SH-SY5Y (cell line): Measurements from ENCODE around the gene RAB30.

Source experiments
- GATA2 ChIP-seq: IDR thresholded peaks from 2 replicates; pipeline ENCODE4 v1.6.1; 2011; ENCODE audit warnings: mild to moderate bottlenecking, low read depth, low read length
- GATA3 ChIP-seq: IDR thresholded peaks from 2 replicates; pipeline ENCODE4 v1.6.1; 2011; ENCODE audit warnings: low read depth, mild to moderate bottlenecking, low read length, moderate library complexity

RAB30 gene

GRCh38 chr11:83035070-83035854 is 36.4 kb downstream of the RAB30 start:
- TF ChIP-seq GATA2 (no peak), GATA3 (no peak)

- TF ChIP-seq GATA2 = no peak
- no peak for TF ChIP-seq GATA3
Measured at GRCh38 chr11:83034673-83035014, 37.1 kb downstream of the RAB30 start.

GRCh38 chr11:83033972-83034672 is 37.6 kb downstream of the RAB30 start:
- TF ChIP-seq GATA2 (no peak), GATA3 (no peak)

- TF ChIP-seq GATA2 = no peak
- TF ChIP-seq GATA3 = no peak
Measured at GRCh38 chr11:83033371-83033770, 38.3 kb downstream of the RAB30 start.

GRCh38 chr11:83031127-83031526 is 40.6 kb downstream of the RAB30 start:
- TF ChIP-seq GATA2 (no peak), GATA3 (no peak)

GRCh38 chr11:83027794-83028193 is 43.9 kb downstream of the RAB30 start:
- TF ChIP-seq GATA2 (no peak), GATA3 (no peak)

GRCh38 chr11:83027289-83027688 is 44.4 kb downstream of the RAB30 start:
- TF ChIP-seq GATA3 = no peak
- no peak for TF ChIP-seq GATA2

GRCh38 chr11:83026229-83026628 is 45.5 kb downstream of the RAB30 start:
- no peak for TF ChIP-seq GATA3
- no peak for TF ChIP-seq GATA2

- TF ChIP-seq GATA3 (no peak), GATA2 (no peak)
Measured at GRCh38 chr11:83025267-83025704, 46.4 kb downstream of the RAB30 start.

GRCh38 chr11:83024270-83024854 is 47.3 kb downstream of the RAB30 start:
- no peak for TF ChIP-seq GATA2
- TF ChIP-seq GATA3 = no peak

- TF ChIP-seq GATA2 = no peak
Measured at GRCh38 chr11:83023410-83023809, 48.3 kb downstream of the RAB30 start.

- TF ChIP-seq GATA3 (no peak), GATA2 (no peak)
Measured at GRCh38 chr11:83021780-83022125, 49.9 kb downstream of the RAB30 start.

GRCh38 chr11:83020942-83021779 is 50.5 kb downstream of the RAB30 start:
- TF ChIP-seq GATA3 = no peak
- TF ChIP-seq GATA2 = no peak

- TF ChIP-seq GATA2 (no peak), GATA3 (no peak)
Measured at GRCh38 chr11:83019888-83020579, 51.7 kb downstream of the RAB30 start.

- TF ChIP-seq GATA3 (no peak), GATA2 (no peak)
Measured at GRCh38 chr11:83014951-83015350, 56.7 kb downstream of the RAB30 start.
